Transverse colon (tissue), 4 donors: ENCODE data around the gene PDCD11. TPM values are rescaled to one million over a fixed set of nuclear protein-coding genes. Genes with fewer than 3 reads are reported as not detected.

Experiments
- DNase-seq: peaks from one replicate; pipeline ENCODE4 v3.0.0-alpha.2; 2019
- H3K27ac ChIP-seq, 4 donors: fragments of 200-600 bp; sonication (generic); 2 replicates each; pipeline ENCODE4 v1.5.1; 2016 to 2018; ENCODE audit warnings: inconsistent platforms in 4 of 4
- H3K27me3 ChIP-seq: fragments of 200-600 bp; sonication (generic); 2 replicates; pipeline ENCODE4 v1.5.1; 2017; ENCODE audit warnings: inconsistent platforms
- H3K36me3 ChIP-seq, 4 donors: fragments of 200-600 bp; sonication (generic); 2 replicates each; pipeline ENCODE4 v1.5.1; 2017 to 2019; ENCODE audit warnings: inconsistent platforms in 4 of 4
- H3K4me1 ChIP-seq, 4 donors: fragments of 200-600 bp; sonication (generic); 2 replicates each; pipeline ENCODE4 v1.5.1; 2017 to 2020; ENCODE audit warnings: inconsistent platforms in 4 of 4
- H3K4me3 ChIP-seq, 4 donors: fragments of 200-600 bp; sonication (generic); 1 replicate in 1 of 4; 2 replicates in 3 of 4; pipeline versions ENCODE4 v1.5.1 to v1.6.1; 2017 to 2019; ENCODE audit warnings: inconsistent platforms in 4 of 4
- H3K9me3 ChIP-seq, 2 donors: fragments of 200-600 bp; sonication (generic); 2 replicates each; pipeline ENCODE4 v1.5.1; 2017 to 2019; ENCODE audit warnings: inconsistent platforms in 2 of 2
- EP300 ChIP-seq: sonication (generic); formaldehyde crosslinking; IDR thresholded peaks from one replicate; pipeline ENCODE4 v1.6.1; 2017; ENCODE audit warnings: antibody characterized with exemption, low read depth
- POLR2A ChIP-seq: fragments of 450-650 bp; IDR thresholded peaks from one replicate; pipeline ENCODE4 v1.6.1; 2016; ENCODE audit warnings: antibody characterized with exemption, mild to moderate bottlenecking, moderate library complexity
- POLR2AphosphoS5 ChIP-seq, 3 donors: sonication (generic); formaldehyde crosslinking; IDR thresholded peaks; one replicate each; pipeline ENCODE4 v1.6.1; 2016; ENCODE audit warnings: antibody characterized with exemption in 3 of 3
- WGBS, 2 donors: methylation state at CpG; one replicate each; pipeline ENCODE4 v1.1.5; 2018; ENCODE audit warnings: low coverage in 1 of 2; 5-methylcytosine and 5-hydroxymethylcytosine counted together
- in situ Hi-C, 4 donors: fragments of 200-750 bp; cut with MboI; loops; one replicate each; pipeline versions ENCODE4 v1.15.0 to v1.15.1; 2017; ENCODE audit warnings: low sequenced_read_pairs in 3 of 4, low pct_ligation_motif_present in 1 of 4, low pct_unique_long_range_greater_than_20kb in 1 of 4
- intact Hi-C: fragments of 100-400 bp; cut with DNase I; formaldehyde crosslinking; loops from one replicate; pipeline ENCODE4 v1.15.1; 2023; ENCODE audit warnings: low total_unique reads
- total RNA-seq, 4 donors: library from RNA; depleted of rRNA; stranded (reverse); fragments of >200 nt; gene quantifications; one replicate each; pipeline ENCODE4 v1.1.0, GENCODE V29; 2016
- TF ChIP-seq, protein P1 (sequence below), 5 experiments: fragments of 200-600 bp in 3 of 5; fragments of 450-650 bp in 2 of 5; sonication (generic) in 3 of 5; IDR thresholded peaks; 1 replicate in 2 of 5; 2 replicates in 3 of 5; pipeline ENCODE4 v1.5.1; 2016 to 2017; ENCODE audit warnings: antibody characterized with exemption in 5 of 5, inconsistent platforms in 3 of 5, mild to moderate bottlenecking in 2 of 5, moderate library complexity in 1 of 5

The PDCD11 gene
- total RNA-seq, 4 donors from 2014 or later, result 10.1 to 20.0 (median 13.3) TPM

DNA sequence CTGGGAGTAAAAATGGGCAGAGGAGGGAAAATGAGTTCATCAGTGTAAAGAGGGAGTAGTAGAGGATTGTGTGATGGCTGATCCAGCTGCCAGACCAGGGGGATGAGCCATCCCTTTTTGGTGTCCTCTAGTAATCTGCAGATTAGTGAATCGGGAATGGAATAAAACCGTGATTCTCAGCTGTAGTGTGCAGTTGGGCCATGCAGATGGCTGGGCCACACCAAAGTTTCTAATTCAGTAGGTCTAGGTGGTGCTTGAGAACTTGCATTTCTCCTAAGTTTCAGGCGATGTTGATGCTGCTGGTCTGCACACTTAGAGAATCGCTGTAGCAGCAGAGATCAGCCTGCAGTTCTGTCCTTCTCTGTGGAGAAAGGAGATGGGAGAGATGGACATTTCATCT lies 22.7 kb downstream of the PDCD11 start:
- in situ Hi-C loops, result loop anchor here in 2 of 4 donors (5.0 to 25.0 kb wide), 3 partner anchors 66 to 268 kb away; no protein-coding TSS in a partner anchor

DNA sequence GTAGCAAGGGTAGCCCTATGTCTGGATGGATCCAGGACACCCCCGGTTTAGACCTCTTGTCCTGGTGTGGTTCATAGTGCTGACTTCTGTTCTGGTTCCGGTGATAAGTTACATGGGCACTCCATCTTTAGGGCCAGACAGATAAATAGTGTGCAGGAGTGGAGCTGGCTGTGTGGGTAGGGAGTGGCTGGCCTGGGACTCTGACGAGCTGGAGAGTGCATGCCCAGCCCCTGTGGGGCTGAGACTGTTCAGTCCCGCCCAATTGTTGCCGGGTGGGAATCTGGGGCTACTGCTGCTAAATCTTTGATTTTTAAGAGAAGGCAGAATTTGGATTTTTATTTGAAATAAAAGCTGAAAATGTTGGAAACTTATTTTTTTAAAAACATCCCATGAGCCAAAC lies 27.3 kb downstream of the PDCD11 start:
- Histone ChIP-seq H3K36me3 (peaks cover 0 to 44% (median 15%) of the 10 kb centered on the region in 4 donors), H3K9me3 (no peaks in the 10 kb centered on the region), H3K4me1 (no peaks in the 10 kb centered on the region), H3K4me3 (no peak overlapping the region), H3K27me3 (no peaks in the 10 kb centered on the region), H3K27ac (no peak overlapping the region)
- in situ Hi-C loops (loop anchor here in 2 of 4 donors (10.0 to 25.0 kb wide), 2 partner anchors 61 to 264 kb away; no protein-coding TSS in a partner anchor), intact Hi-C loops (no loop called here)
- TF ChIP-seq POLR2AphosphoS5 (IDR thresholded peaks at IDR 0.05) (no peak), EP300 (no peak), POLR2A (no peak)
- TF ChIP-seq, protein P1, sequence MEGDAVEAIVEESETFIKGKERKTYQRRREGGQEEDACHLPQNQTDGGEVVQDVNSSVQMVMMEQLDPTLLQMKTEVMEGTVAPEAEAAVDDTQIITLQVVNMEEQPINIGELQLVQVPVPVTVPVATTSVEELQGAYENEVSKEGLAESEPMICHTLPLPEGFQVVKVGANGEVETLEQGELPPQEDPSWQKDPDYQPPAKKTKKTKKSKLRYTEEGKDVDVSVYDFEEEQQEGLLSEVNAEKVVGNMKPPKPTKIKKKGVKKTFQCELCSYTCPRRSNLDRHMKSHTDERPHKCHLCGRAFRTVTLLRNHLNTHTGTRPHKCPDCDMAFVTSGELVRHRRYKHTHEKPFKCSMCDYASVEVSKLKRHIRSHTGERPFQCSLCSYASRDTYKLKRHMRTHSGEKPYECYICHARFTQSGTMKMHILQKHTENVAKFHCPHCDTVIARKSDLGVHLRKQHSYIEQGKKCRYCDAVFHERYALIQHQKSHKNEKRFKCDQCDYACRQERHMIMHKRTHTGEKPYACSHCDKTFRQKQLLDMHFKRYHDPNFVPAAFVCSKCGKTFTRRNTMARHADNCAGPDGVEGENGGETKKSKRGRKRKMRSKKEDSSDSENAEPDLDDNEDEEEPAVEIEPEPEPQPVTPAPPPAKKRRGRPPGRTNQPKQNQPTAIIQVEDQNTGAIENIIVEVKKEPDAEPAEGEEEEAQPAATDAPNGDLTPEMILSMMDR (IDR thresholded peaks at IDR 0.05), result no peak
- WGBS, 2 donors, result 20 to 95% methylated on average over 1 to 5 of the region's 5 CpGs
- DNase-seq, result no peak

More for the DNA sequence above, 22.7 kb downstream of the PDCD11 start:
- H3K4me3 ChIP-seq, result no peak overlapping the region
- 93% methylated on average over 2 to 4 of the region's 4 CpGs for WGBS, 2 donors
- intact Hi-C loops, result no loop called here
- no peaks in the 10 kb centered on the region for H3K27me3 ChIP-seq
- H3K4me1 ChIP-seq, result no peaks in the 10 kb centered on the region
- peaks cover 0 to 47% (median 26%) of the 10 kb centered on the region in 4 donors for H3K36me3 ChIP-seq
- no peaks in the 10 kb centered on the region for H3K9me3 ChIP-seq
- no peak overlapping the region for H3K27ac ChIP-seq
- no peak for TF ChIP-seq POLR2AphosphoS5 (IDR thresholded peaks at IDR 0.05)
- no peak for TF ChIP-seq EP300
- TF ChIP-seq, protein P1 (IDR thresholded peaks at IDR 0.05), result no peak
- TF ChIP-seq POLR2A, result no peak
- no peak for DNase-seq

DNA sequence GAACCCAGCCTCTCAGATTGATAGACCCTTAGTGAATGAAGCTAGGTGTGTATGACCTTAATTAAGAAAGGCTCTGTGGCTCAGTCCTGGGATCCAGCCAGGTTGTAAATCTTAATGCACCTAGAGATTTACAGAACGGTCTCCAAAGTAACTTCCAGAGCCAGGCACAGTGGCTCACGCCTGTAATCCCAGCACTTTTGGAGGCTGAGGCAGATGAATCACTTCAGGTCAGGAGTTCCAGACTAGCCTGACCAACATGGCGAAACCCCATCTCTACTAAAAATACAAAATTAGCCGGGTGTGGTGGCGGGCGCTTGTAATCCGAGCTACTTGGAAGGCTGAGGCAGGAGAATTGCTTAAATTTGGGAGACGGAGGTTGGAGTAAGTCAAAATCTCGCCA lies 31.4 kb downstream of the PDCD11 start:
- peaks cover 0 to 39% (median 18%) of the 10 kb centered on the region in 4 donors for H3K36me3 ChIP-seq
- H3K27me3 ChIP-seq, result no peaks in the 10 kb centered on the region
- TF ChIP-seq EP300, result no peak
- TF ChIP-seq POLR2AphosphoS5 (IDR thresholded peaks at IDR 0.05), result no peak
- TF ChIP-seq, protein P1 (IDR thresholded peaks at IDR 0.05), result no peak
- no peak for TF ChIP-seq POLR2A
- intact Hi-C loops, result no loop called here
- in situ Hi-C loops, result loop anchor here in 1 of 4 donors (10.0 kb wide), 1 partner anchor 57 kb away; no protein-coding TSS in a partner anchor
- H3K4me3 ChIP-seq, result no peak overlapping the region
- DNase-seq, result no peak
- 88 to 96% methylated on average over 5 to 9 of the region's 9 CpGs for WGBS, 2 donors
- no peaks in the 10 kb centered on the region for H3K9me3 ChIP-seq
- H3K4me1 ChIP-seq, result no peaks in the 10 kb centered on the region
- H3K27ac ChIP-seq, result no peak overlapping the region

DNA sequence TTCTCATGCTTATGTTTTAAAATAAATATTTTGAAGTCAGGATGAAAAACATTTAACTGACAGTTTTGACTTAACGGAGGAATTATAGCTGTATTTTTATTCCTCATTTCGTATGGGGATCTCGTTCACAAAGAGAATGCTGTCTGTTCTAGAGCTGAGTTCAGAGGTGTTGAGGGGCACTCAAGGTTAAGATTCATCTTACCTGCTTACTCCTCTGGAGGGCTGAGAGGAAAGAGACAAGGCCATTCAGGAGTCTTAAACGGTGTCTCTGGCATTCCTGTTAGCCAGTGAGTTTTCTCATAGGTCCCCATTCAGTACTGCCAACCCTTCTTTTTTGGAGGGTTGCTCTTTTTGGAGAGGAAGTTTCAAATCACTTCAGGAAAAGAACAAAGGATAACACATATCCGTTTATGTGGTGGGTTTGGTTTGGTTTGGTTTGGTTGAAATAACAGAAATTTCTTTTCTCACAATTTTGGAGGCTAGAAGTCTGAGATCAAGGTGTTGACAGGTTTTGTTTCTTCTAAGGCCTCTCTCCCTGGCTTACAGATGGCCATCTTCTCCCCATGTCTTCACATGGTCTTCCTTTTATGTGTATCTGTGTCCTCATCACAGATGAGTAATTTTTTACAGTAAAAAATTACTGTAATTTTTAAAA lies 32.7 kb downstream of the PDCD11 start:
- in situ Hi-C loops, result loop anchor here in 1 of 4 donors (10.0 kb wide), 1 partner anchor 56 kb away; no protein-coding TSS in a partner anchor
- 73 to 89% methylated on average over 4 to 5 of the region's 5 CpGs for WGBS, 2 donors
- Histone ChIP-seq H3K27me3 (no peaks in the 10 kb centered on the region), H3K4me1 (no peaks in the 10 kb centered on the region), H3K9me3 (no peaks in the 10 kb centered on the region), H3K4me3 (no peak overlapping the region), H3K27ac (no peak overlapping the region), H3K36me3 (peaks cover 0 to 36% (median 14%) of the 10 kb centered on the region in 4 donors)
- TF ChIP-seq EP300 (no peak), POLR2A (no peak), POLR2AphosphoS5 (IDR thresholded peaks at IDR 0.05) (no peak)
- TF ChIP-seq, protein P1 (IDR thresholded peaks at IDR 0.05), result no peak
- DNase-seq, result no peak
- intact Hi-C loops, result no loop called here
